ENCODE measurements around the gene HCFC1.

- TF ChIP-seq EZH2 (IDR thresholded peaks at IDR 0.05; ENCODE audit: insufficient read depth, poor library complexity, severe bottlenecking): no peak
- no peak for TF ChIP-seq EZH2phosphoT487 (IDR thresholded peaks at IDR 0.05; ENCODE audit: insufficient read depth, low read depth)
Measured at GRCh38 chrX:153903991-153904957, 67.3 kb downstream of the HCFC1 start, which contains the start of gene AVPR2.
